K562 (cell line): ENCODE data around the gene SIK3.

ENCODE experiments used
- FOXK2 ChIP-seq, 2 experiments: fragments of 450-650 bp; IDR thresholded peaks in 1 of 2; conservative IDR thresholded peaks in 1 of 2; 2 replicates each; pipeline ENCODE4 v1.6.1; 2016; ENCODE audit warnings: low read depth in 2 of 2, mild to moderate bottlenecking in 1 of 2
- HCFC1 ChIP-seq: IDR thresholded peaks from 2 replicates; pipeline ENCODE4 v1.6.1; 2012; ENCODE audit warnings: low read depth, low read length, improper control_type of control experiment
- KDM5B ChIP-seq: fragments of 200-600 bp; sonication (generic); IDR thresholded peaks from 2 replicates; pipeline ENCODE4 v1.6.1; 2012; ENCODE audit warnings: low read depth, mild to moderate bottlenecking, moderate library complexity, low read length, control low read depth, inconsistent platforms; ENCODE audit not compliant: insufficient replicate concordance
- RFX5 ChIP-seq: IDR thresholded peaks from 2 replicates; pipeline ENCODE4 v1.6.1; 2011; ENCODE audit warnings: low read depth, mild to moderate bottlenecking, improper control_type of control experiment, low read length
- TAF15 ChIP-seq: fragments of 200-400 bp; formaldehyde crosslinking; IDR thresholded peaks from 2 replicates; pipeline ENCODE4 v1.6.1; 2017; ENCODE audit warnings: mild to moderate bottlenecking, low read depth, low read length, moderate library complexity
- TCF7 ChIP-seq: sonication (generic); IDR thresholded peaks from 2 replicates; pipeline ENCODE4 v1.6.1; 2016; ENCODE audit warnings: antibody characterized with exemption, borderline replicate concordance
- ZNF354B ChIP-seq: fragments of 250-450 bp; sonication (Bioruptor Pico); IDR thresholded peaks from 2 replicates; pipeline ENCODE4 v1.4.0; 2020
- TF ChIP-seq, protein P1 (sequence below): sonication (generic); formaldehyde crosslinking; IDR thresholded peaks from 2 replicates; pipeline ENCODE4 v1.8.0; 2023; ENCODE audit warnings: missing genetic modification reagents, mild to moderate bottlenecking, borderline replicate concordance

DNA sequence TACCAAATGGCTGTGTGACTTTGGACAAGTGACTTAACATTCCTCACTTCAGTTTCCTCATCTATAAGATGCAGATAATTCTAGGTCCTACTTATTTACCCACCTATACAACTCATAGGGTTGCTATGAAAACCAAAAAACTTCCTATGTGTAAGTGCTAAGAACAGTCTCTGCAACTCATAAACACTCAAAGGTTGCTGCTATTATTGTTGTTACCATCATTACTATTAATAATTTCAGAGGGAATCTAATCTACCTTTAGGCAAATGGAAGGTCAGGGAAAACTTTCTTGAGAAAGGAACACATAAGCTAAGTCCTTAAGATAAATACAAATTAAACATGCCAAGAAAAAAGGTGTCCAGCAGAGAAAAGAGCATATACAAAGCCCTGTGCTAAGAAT lies 40.5 kb downstream of the SIK3 start:
- TF ChIP-seq FOXK2 (conservative IDR thresholded peaks at IDR 0.05 in 1 of 2, IDR thresholded peaks at IDR 0.05 in 1 of 2; ENCODE audit: low read depth in 2 of 2) = no peak
- TF ChIP-seq ZNF354B (CRISPR knock-in tag) = no peak
- TF ChIP-seq TAF15 = no peak
- no peak for TF ChIP-seq HCFC1
- no peak for TF ChIP-seq TCF7
- TF ChIP-seq, protein P1, sequence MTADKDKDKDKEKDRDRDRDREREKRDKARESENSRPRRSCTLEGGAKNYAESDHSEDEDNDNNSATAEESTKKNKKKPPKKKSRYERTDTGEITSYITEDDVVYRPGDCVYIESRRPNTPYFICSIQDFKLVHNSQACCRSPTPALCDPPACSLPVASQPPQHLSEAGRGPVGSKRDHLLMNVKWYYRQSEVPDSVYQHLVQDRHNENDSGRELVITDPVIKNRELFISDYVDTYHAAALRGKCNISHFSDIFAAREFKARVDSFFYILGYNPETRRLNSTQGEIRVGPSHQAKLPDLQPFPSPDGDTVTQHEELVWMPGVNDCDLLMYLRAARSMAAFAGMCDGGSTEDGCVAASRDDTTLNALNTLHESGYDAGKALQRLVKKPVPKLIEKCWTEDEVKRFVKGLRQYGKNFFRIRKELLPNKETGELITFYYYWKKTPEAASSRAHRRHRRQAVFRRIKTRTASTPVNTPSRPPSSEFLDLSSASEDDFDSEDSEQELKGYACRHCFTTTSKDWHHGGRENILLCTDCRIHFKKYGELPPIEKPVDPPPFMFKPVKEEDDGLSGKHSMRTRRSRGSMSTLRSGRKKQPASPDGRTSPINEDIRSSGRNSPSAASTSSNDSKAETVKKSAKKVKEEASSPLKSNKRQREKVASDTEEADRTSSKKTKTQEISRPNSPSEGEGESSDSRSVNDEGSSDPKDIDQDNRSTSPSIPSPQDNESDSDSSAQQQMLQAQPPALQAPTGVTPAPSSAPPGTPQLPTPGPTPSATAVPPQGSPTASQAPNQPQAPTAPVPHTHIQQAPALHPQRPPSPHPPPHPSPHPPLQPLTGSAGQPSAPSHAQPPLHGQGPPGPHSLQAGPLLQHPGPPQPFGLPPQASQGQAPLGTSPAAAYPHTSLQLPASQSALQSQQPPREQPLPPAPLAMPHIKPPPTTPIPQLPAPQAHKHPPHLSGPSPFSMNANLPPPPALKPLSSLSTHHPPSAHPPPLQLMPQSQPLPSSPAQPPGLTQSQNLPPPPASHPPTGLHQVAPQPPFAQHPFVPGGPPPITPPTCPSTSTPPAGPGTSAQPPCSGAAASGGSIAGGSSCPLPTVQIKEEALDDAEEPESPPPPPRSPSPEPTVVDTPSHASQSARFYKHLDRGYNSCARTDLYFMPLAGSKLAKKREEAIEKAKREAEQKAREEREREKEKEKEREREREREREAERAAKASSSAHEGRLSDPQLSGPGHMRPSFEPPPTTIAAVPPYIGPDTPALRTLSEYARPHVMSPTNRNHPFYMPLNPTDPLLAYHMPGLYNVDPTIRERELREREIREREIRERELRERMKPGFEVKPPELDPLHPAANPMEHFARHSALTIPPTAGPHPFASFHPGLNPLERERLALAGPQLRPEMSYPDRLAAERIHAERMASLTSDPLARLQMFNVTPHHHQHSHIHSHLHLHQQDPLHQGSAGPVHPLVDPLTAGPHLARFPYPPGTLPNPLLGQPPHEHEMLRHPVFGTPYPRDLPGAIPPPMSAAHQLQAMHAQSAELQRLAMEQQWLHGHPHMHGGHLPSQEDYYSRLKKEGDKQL = no peak
- no peak for TF ChIP-seq RFX5
- no peak for TF ChIP-seq KDM5B
